Measurements from ENCODE around the gene FNDC3B.

GRCh38 chr3:172319595-172319994, 280.2 kb downstream of the FNDC3B start:
- TF ChIP-seq CTCF (IDR thresholded peaks at IDR 0.05; ENCODE audit: low read length) (no peak), EZH2 (IDR thresholded peaks at IDR 0.05; ENCODE audit: borderline replicate concordance, low read length) (no peak)

Measured in OCI-LY1 (cell line).